ENCODE results near the gene PRDM15. TPM values are rescaled to one million over a fixed set of nuclear protein-coding genes. Genes with fewer than 3 reads are reported as not detected.

PRDM15 gene
- total RNA-seq, 1 experiment from 2014 or later: 9.8 TPM

- RAD21 ChIA-PET (ENCODE audit: low non-redundant PET in 1 of 2, low total read pairs in 2 of 2, uncharacterized antibody in 2 of 2, unreplicated experiment in 2 of 2): no interaction called here
- Histone ChIP-seq H3K36me3 (ENCODE audit: control insufficient read depth in 1 of 2, insufficient read depth in 2 of 2, low read length in 2 of 2) (peaks cover 0 to 8% of the 10 kb centered on the region in 2 experiments; a peak in 1 of 4 replicates), H2AFZ (ENCODE audit: low read depth, low read length, poor library complexity, severe bottlenecking) (no peak overlapping the region), H3K27ac (ENCODE audit: low read depth, low read length) (no peak overlapping the region), H3K9me3 (ENCODE audit: control insufficient read depth in 1 of 2, insufficient read depth in 1 of 2, low read depth in 1 of 2, low read length in 2 of 2) (no peaks in the 10 kb centered on the region), H3K9ac (ENCODE audit: low read length) (0 out of 2 replicates have a peak overlapping the region, but pooled peaks have one; percentile 8), H4K20me1 (ENCODE audit: insufficient read depth) (peaks cover 13% of the 10 kb centered on the region; the same call in 1 of the 2 replicates), H3K9me2 (ENCODE audit: insufficient read depth) (no peaks in the 10 kb centered on the region), H3K79me2 (ENCODE audit: insufficient read depth, low read length) (peaks cover 94% of the 10 kb centered on the region), H3K4me3 (replicated peaks in 1 of 2; ENCODE audit: low read depth in 1 of 2, low read length in 2 of 2) (no peak overlapping the region), H3K4me1 (ENCODE audit: control insufficient read depth in 1 of 2, insufficient read depth in 2 of 2, low read length in 2 of 2) (peaks cover 36 to 49% of the 10 kb centered on the region in 2 experiments), H3K4me2 (ENCODE audit: low read length) (peak overlapping the region; percentile 56), H3K27me3 (ENCODE audit: insufficient read depth, low read length) (no peaks in the 10 kb centered on the region)
- no peak for ATAC-seq
- intact Hi-C loops (cut with micrococcal nuclease): no loop called here
- POLR2A ChIA-PET: interaction anchor here (1.2 to 1.4 kb wide), 2 partner anchors 9 to 81 kb away, joined by 3 to 4 read pairs; no protein-coding TSS in a partner anchor
- no TSS peak for BruUV-seq (replicated peaks)
- CTCF ChIA-PET: interaction anchor here (1.4 kb wide), 1 partner anchor 19 kb away, joined by 3 read pairs; no protein-coding TSS in a partner anchor
- TF ChIP-seq ATF3 (IDR thresholded peaks at IDR 0.05) (no peak), TCF7L2 (IDR thresholded peaks at IDR 0.05; ENCODE audit: borderline replicate concordance, extremely low read depth, insufficient read depth, insufficient read length) (no peak), MAX (IDR thresholded peaks at IDR 0.05) (no peak), ZBTB33 (IDR thresholded peaks at IDR 0.05; ENCODE audit: extremely low read depth, insufficient replicate concordance, low read length) (no peak), ZFX (IDR thresholded peaks at IDR 0.05) (no peak), YY1 (IDR thresholded peaks at IDR 0.05; ENCODE audit: extremely low read depth, insufficient replicate concordance, low read depth, low read length) (no peak), EZH2phosphoT487 (IDR thresholded peaks at IDR 0.05; ENCODE audit: borderline replicate concordance) (no peak), SRF (IDR thresholded peaks at IDR 0.05; ENCODE audit: low read depth) (no peak), RAD21 (IDR thresholded peaks at IDR 0.05; ENCODE audit: low read depth) (no peak), EZH2 (IDR thresholded peaks at IDR 0.05) (no peak), CBX3 (IDR thresholded peaks at IDR 0.05; ENCODE audit: low read depth) (no peak), FOSL1 (IDR thresholded peaks at IDR 0.05; ENCODE audit: low read depth) (no peak), ELF1 (IDR thresholded peaks at IDR 0.05; ENCODE audit: borderline replicate concordance, low read depth) (no peak), SIN3A (IDR thresholded peaks at IDR 0.05; ENCODE audit: low read depth) (no peak), POLR2AphosphoS5 (IDR thresholded peaks at IDR 0.05; ENCODE audit: low read depth, low read length) (no peak), SP1 (IDR thresholded peaks at IDR 0.05; ENCODE audit: low read depth) (no peak), REST (IDR thresholded peaks at IDR 0.05; ENCODE audit: low read depth) (no peak), CEBPB (IDR thresholded peaks at IDR 0.05; ENCODE audit: low read depth) (no peak)
- DNase-seq (ENCODE audit: low read depth, low spot score): no peak
Measured at GRCh38 chr21:41759926-41760325, 119.2 kb downstream of the PRDM15 start.
